GM23338 (cell line): ENCODE measurements around the gene EBF4. TPM values are rescaled to one million over a fixed set of nuclear protein-coding genes. Genes with fewer than 3 reads are reported as not detected.

Experiments used
- ATAC-seq: fragments of 200-7000 bp; cut with Tn5 transposase; 3 replicates; pipeline ENCODE4 v1.9.1; 2020
- DNase-seq: peaks from one replicate; pipeline ENCODE4 v3.0.0-alpha.2; 2015; ENCODE audit warnings: low spot score
- H2AFZ ChIP-seq: fragments of 200-600 bp; sonication (generic); 2 replicates; pipeline ENCODE4 v1.8.0; 2016; ENCODE audit warnings: antibody characterized with exemption, mild to moderate bottlenecking, moderate library complexity
- H3F3A ChIP-seq: fragments of 200-600 bp; sonication (generic); replicated peaks from 2 replicates; pipeline ENCODE4 v1.8.0; 2017; ENCODE audit warnings: antibody characterized with exemption, mixed run types, low read depth
- H3K27ac ChIP-seq: fragments of 200-600 bp; sonication (generic); 2 replicates; pipeline ENCODE4 v1.6.1; 2016; ENCODE audit warnings: low read depth
- H3K27me3 ChIP-seq: fragments of 200-600 bp; sonication (generic); 2 replicates; pipeline ENCODE4 v1.8.0; 2016; ENCODE audit warnings: mild to moderate bottlenecking, mixed run types, moderate library complexity; ENCODE audit not compliant: insufficient read depth
- H3K36me3 ChIP-seq: fragments of 200-600 bp; sonication (generic); 2 replicates; pipeline ENCODE4 v1.8.0; 2016; ENCODE audit warnings: mild to moderate bottlenecking; ENCODE audit not compliant: insufficient read depth
- H3K4me1 ChIP-seq: fragments of 200-600 bp; sonication (generic); 2 replicates; pipeline ENCODE4 v1.8.0; 2016; ENCODE audit warnings: mild to moderate bottlenecking, moderate library complexity; ENCODE audit not compliant: insufficient read depth
- H3K4me2 ChIP-seq: fragments of 200-600 bp; sonication (generic); 2 replicates; pipeline ENCODE4 v1.7.1; 2017; ENCODE audit warnings: mixed run types
- H3K4me3 ChIP-seq: fragments of 200-600 bp; sonication (generic); 2 replicates; pipeline ENCODE4 v1.6.1; 2016; ENCODE audit warnings: mixed run types
- H3K79me2 ChIP-seq: fragments of 200-600 bp; sonication (generic); replicated peaks from 2 replicates; pipeline ENCODE4 v1.8.0; 2017; ENCODE audit warnings: mild to moderate bottlenecking; ENCODE audit not compliant: insufficient read depth
- H3K9me2 ChIP-seq: fragments of 200-600 bp; sonication (generic); 2 replicates; pipeline ENCODE4 v1.8.0; 2017; ENCODE audit not compliant: insufficient read depth
- H4K20me1 ChIP-seq: fragments of 200-600 bp; sonication (generic); replicated peaks from 2 replicates; pipeline ENCODE4 v1.8.0; 2017; ENCODE audit warnings: mild to moderate bottlenecking; ENCODE audit not compliant: insufficient read depth
- H3K27ac Mint-ChIP-seq: 2 replicates; pipeline ENCODE4 v1.8.0; 2020; ENCODE audit warnings: inconsistent platforms, mild to moderate bottlenecking, moderate library complexity, mixed read lengths
- H3K27me3 Mint-ChIP-seq: 3 replicates; pipeline ENCODE4 v1.8.0; 2022; ENCODE audit warnings: low read depth, mild to moderate bottlenecking, moderate library complexity, mixed read lengths, inconsistent platforms; ENCODE audit not compliant: insufficient read depth, poor library complexity
- H3K36me3 Mint-ChIP-seq: 3 replicates; pipeline ENCODE4 v1.8.0; 2021; ENCODE audit warnings: low read depth, mild to moderate bottlenecking, inconsistent platforms, moderate library complexity, mixed read lengths
- H3K4me1 Mint-ChIP-seq: 3 replicates; pipeline ENCODE4 v1.8.0; 2020; ENCODE audit warnings: mild to moderate bottlenecking, inconsistent platforms, mixed read lengths
- H3K4me3 Mint-ChIP-seq: 3 replicates; pipeline ENCODE4 v1.8.0; 2021; ENCODE audit warnings: moderate library complexity, mild to moderate bottlenecking, inconsistent platforms, mixed read lengths
- H3K9me3 Mint-ChIP-seq: 3 replicates; pipeline ENCODE4 v1.8.0; 2020; ENCODE audit warnings: moderate library complexity, mild to moderate bottlenecking, inconsistent platforms, mixed read lengths
- CREB1 ChIP-seq: fragments of 250-450 bp; sonication (Bioruptor Pico); IDR thresholded peaks from 2 replicates; pipeline ENCODE4 v1.5.0; 2020; ENCODE audit warnings: low read depth, mild to moderate bottlenecking, moderate library complexity
- CTCF ChIP-seq, 2 experiments: fragments of 200-600 bp in 1 of 2; sonication (generic) in 1 of 2; conservative IDR thresholded peaks; 2 replicates each; pipeline versions ENCODE4 v1.5.1 to v1.6.1; 2016 to 2017; ENCODE audit warnings: antibody characterized with exemption in 2 of 2, low read depth in 2 of 2, mild to moderate bottlenecking in 2 of 2, moderate library complexity in 1 of 2
- ETS1 ChIP-seq: IDR thresholded peaks from 2 replicates; pipeline ENCODE4 v1.6.1; 2016; ENCODE audit warnings: antibody characterized with exemption
- EZH2 ChIP-seq: fragments of 200-600 bp; sonication (generic); IDR thresholded peaks from one replicate; pipeline ENCODE4 v1.8.0; 2017; ENCODE audit warnings: antibody characterized with exemption, mild to moderate bottlenecking, low read depth; ENCODE audit not compliant: unreplicated experiment
- EZH2phosphoT487 ChIP-seq: fragments of 200-600 bp; sonication (generic); IDR thresholded peaks from one replicate; pipeline ENCODE4 v1.8.1; 2018; ENCODE audit warnings: antibody characterized with exemption; ENCODE audit not compliant: unreplicated experiment
- JUNB ChIP-seq: IDR thresholded peaks from one replicate; pipeline ENCODE4 v1.6.1; 2016; ENCODE audit warnings: antibody characterized with exemption; ENCODE audit not compliant: unreplicated experiment
- NANOG ChIP-seq: IDR thresholded peaks from 2 replicates; pipeline ENCODE4 v1.6.1; 2016; ENCODE audit warnings: antibody characterized with exemption, borderline replicate concordance
- POLR2AphosphoS5 ChIP-seq: IDR thresholded peaks from 2 replicates; pipeline ENCODE4 v1.6.1; 2016; ENCODE audit warnings: antibody characterized with exemption, low read depth
- REST ChIP-seq: IDR thresholded peaks from one replicate; pipeline ENCODE4 v1.6.1; 2018; ENCODE audit warnings: antibody characterized with exemption; ENCODE audit not compliant: unreplicated experiment
- STAT1 ChIP-seq: IDR thresholded peaks from one replicate; pipeline ENCODE4 v1.6.1; 2016; ENCODE audit warnings: antibody characterized with exemption; ENCODE audit not compliant: unreplicated experiment
- ZNF114 ChIP-seq: fragments of 250-450 bp; sonication (Bioruptor Pico); IDR thresholded peaks from 2 replicates; pipeline ENCODE4 v1.5.0; 2020; ENCODE audit warnings: mild to moderate bottlenecking, moderate library complexity
- ZNF331 ChIP-seq: fragments of 250-450 bp; sonication (Bioruptor Pico); IDR thresholded peaks from 2 replicates; pipeline ENCODE4 v1.5.0; 2020; ENCODE audit warnings: low read depth, mild to moderate bottlenecking, moderate library complexity
- ZNF462 ChIP-seq: fragments of 250-450 bp; sonication (Bioruptor Pico); IDR thresholded peaks from 2 replicates; pipeline ENCODE4 v1.5.0; 2020; ENCODE audit warnings: mild to moderate bottlenecking, moderate library complexity
- polyA plus RNA-seq: library from polyadenylated mRNA; unstranded; fragments of >200 nt; fragmentation: Nextera tagmentation; extraction: Ambion mirVana; gene quantifications from 2 replicates; pipeline ENCODE4 v1.2.1, GENCODE V29; 2016
- total RNA-seq: library from RNA; depleted of rRNA; stranded (reverse); fragments of >200 nt; shearing (Covaris generic); gene quantifications from 2 replicates; pipeline ENCODE4 v1.2.3, GENCODE V29; 2014

The EBF4 gene
- total and polyA plus RNA-seq, 2 experiments from 2014 or later: 0.66 to 1.6 TPM

- Histone ChIP-seq H3K4me1 (no peaks in the 10 kb centered on the region), H3K9me2 (no peaks in the 10 kb centered on the region), H3F3A (no peaks in the 10 kb centered on the region), H4K20me1 (peaks cover 8% of the 10 kb centered on the region; the same call in 1 of the 2 replicates), H3K4me2 (no peak overlapping the region), H3K79me2 (no peaks in the 10 kb centered on the region), H3K27me3 (no peaks in the 10 kb centered on the region), H2AFZ (no peak overlapping the region), H3K27ac (no peak overlapping the region), H3K4me3 (no peak overlapping the region), H3K36me3 (no peaks in the 10 kb centered on the region)
- Mint-ChIP-seq H3K4me3 (no peak overlapping the region), H3K27me3 (peaks cover 3% of the 10 kb centered on the region), H3K36me3 (peaks cover 26% of the 10 kb centered on the region), H3K27ac (no peak overlapping the region), H3K4me1 (no peaks in the 10 kb centered on the region; the same call in 1 of the 3 replicates), H3K9me3 (no peaks in the 10 kb centered on the region; the same call in 2 of the 3 replicates)
- ATAC-seq (no peak), DNase-seq (no peak)
- TF ChIP-seq ZNF462 (CRISPR knock-in tag) (no peak), ZNF331 (CRISPR knock-in tag) (no peak), EZH2phosphoT487 (no peak), EZH2 (no peak), ZNF114 (CRISPR knock-in tag) (no peak), STAT1 (no peak), JUNB (no peak), POLR2AphosphoS5 (no peak), ETS1 (no peak), CREB1 (CRISPR knock-in tag) (no peak), CTCF (conservative IDR thresholded peaks at IDR 0.05; ENCODE audit: low read depth in 2 of 2) (no peak), NANOG (no peak), REST (no peak)
Observed at GRCh38 chr20:2793471-2793870, 100.9 kb downstream of the EBF4 start.
